Prostate gland (tissue), 2 donors: Measurements from ENCODE around the gene SYNCRIP. TPM values are rescaled to one million over a fixed set of nuclear protein-coding genes. Genes with fewer than 3 reads are reported as not detected.

Source experiments
- DNase-seq: peaks from one replicate; pipeline ENCODE4 v3.0.0-alpha.2; 2019; ENCODE audit warnings: low spot score
- H3K27ac ChIP-seq, 2 donors: fragments of 200-600 bp; sonication (generic); 2 replicates each; pipeline ENCODE4 v1.5.1; 2017 to 2019
- H3K27me3 ChIP-seq: fragments of 200-600 bp; sonication (generic); replicated peaks from 2 replicates; pipeline ENCODE4 v1.5.1; 2019; ENCODE audit not compliant: insufficient read depth
- H3K36me3 ChIP-seq, 2 donors: fragments of 200-600 bp; sonication (generic); 1 replicate in 1 of 2; 2 replicates in 1 of 2; pipeline versions ENCODE4 v1.5.1 to v1.8.1; 2017 to 2019
- H3K4me1 ChIP-seq: fragments of 200-600 bp; sonication (generic); replicated peaks from 2 replicates; pipeline ENCODE4 v1.5.1; 2019
- H3K4me3 ChIP-seq, 2 donors: fragments of 200-600 bp; sonication (generic); 2 replicates each; pipeline ENCODE4 v1.5.1; 2017 to 2019
- H3K9me3 ChIP-seq: fragments of 200-600 bp; sonication (generic); 2 replicates; pipeline ENCODE4 v1.5.1; 2017
- CTCF ChIP-seq, 4 experiments: fragments of 200-600 bp in 2 of 4; fragments of 450-650 bp in 2 of 4; sonication (generic) in 2 of 4; IDR thresholded peaks; 1 replicate in 3 of 4; 2 replicates in 1 of 4; pipeline ENCODE4 v1.5.1; 2016 to 2019; ENCODE audit warnings: antibody characterized with exemption in 4 of 4, mild to moderate bottlenecking in 2 of 4, moderate library complexity in 2 of 4
- POLR2A ChIP-seq: fragments of 450-650 bp; IDR thresholded peaks from one replicate; pipeline ENCODE4 v1.6.1; 2016; ENCODE audit warnings: antibody characterized with exemption, mild to moderate bottlenecking
- POLR2AphosphoS5 ChIP-seq: sonication (generic); formaldehyde crosslinking; IDR thresholded peaks from one replicate; pipeline ENCODE4 v1.6.1; 2017; ENCODE audit warnings: antibody characterized with exemption
- WGBS: methylation state at CpG from one replicate; pipeline ENCODE4 v1.1.5; 2018; 5-methylcytosine and 5-hydroxymethylcytosine counted together
- intact Hi-C: fragments of 100-400 bp; cut with DNase I; formaldehyde crosslinking; loops from one replicate; pipeline ENCODE4 v1.14.2; 2022
- total RNA-seq, 2 donors: library from RNA; depleted of rRNA; stranded (reverse); fragments of >200 nt; gene quantifications; one replicate each; pipeline ENCODE4 v1.1.0, GENCODE V29; 2016

Gene SYNCRIP
- total RNA-seq, 2 donors from 2014 or later: 46.1 to 49.7 TPM

- Histone ChIP-seq H3K27me3 (no peaks in the 10 kb centered on the region), H3K4me3 (peak overlapping the region; percentile 79 to 99), H3K4me1 (peaks cover 6% of the 10 kb centered on the region), H3K9me3 (no peaks in the 10 kb centered on the region), H3K36me3 (no peaks in the 10 kb centered on the region), H3K27ac (peak overlapping the region; percentile 95 to 100)
- DNase-seq: peak; percentile 7
- WGBS: 0% methylated on average over 5 of the region's 5 CpGs
- TF ChIP-seq POLR2A: no peak
- no peak for TF ChIP-seq POLR2AphosphoS5
- no peak for TF ChIP-seq CTCF (IDR thresholded peaks at IDR 0.05)
- intact Hi-C loops: loop anchor here (10.0 kb wide), 1 partner anchor 190 kb away; the partner anchor contains the start of gene NT5E
Measured at GRCh38 chr6:85644279-85644762, 1.6 kb upstream of the SYNCRIP start.

GRCh38 chr6:85643537-85644278 lies 1.0 kb upstream of the SYNCRIP start:
- no peaks in the 10 kb centered on the region for H3K9me3 ChIP-seq
- intact Hi-C loops: loop anchor here (1.0 to 10.0 kb wide), 3 partner anchors 35 to 189 kb away; partner anchors contain the start of genes NT5E and SNX14
- H3K27me3 ChIP-seq: no peaks in the 10 kb centered on the region
- TF ChIP-seq POLR2AphosphoS5 (peak; percentile 66), POLR2A (peak; percentile 59), CTCF (IDR thresholded peaks at IDR 0.05) (no peak)
- peaks cover 6% of the 10 kb centered on the region for H3K4me1 ChIP-seq
- H3K4me3 ChIP-seq: peak overlapping the region; percentile 79 to 99
- no peaks in the 10 kb centered on the region for H3K36me3 ChIP-seq
- WGBS: under 1% methylated on average over 49 of the region's 75 CpGs
- DNase-seq: peak; percentile 83
- H3K27ac ChIP-seq: peak overlapping the region; percentile 95 to 100

GRCh38 chr6:85641897-85642773 lies 551 bp downstream of the SYNCRIP start:
- Histone ChIP-seq H3K36me3 (no peaks in the 10 kb centered on the region), H3K9me3 (no peaks in the 10 kb centered on the region), H3K4me1 (peaks cover 6% of the 10 kb centered on the region), H3K4me3 (peak overlapping the region; percentile 79 to 99), H3K27me3 (no peaks in the 10 kb centered on the region), H3K27ac (peak overlapping the region; percentile 95 to 100)
- DNase-seq: peak; percentile 49
- intact Hi-C loops: loop anchor here (2.0 to 10.0 kb wide), 2 partner anchors 49 to 187 kb away; partner anchors contain the start of genes NT5E and SNX14
- TF ChIP-seq POLR2AphosphoS5: no peak
- peak in 1 of 4 experiments; percentile 14 for TF ChIP-seq CTCF (IDR thresholded peaks at IDR 0.05)
- TF ChIP-seq POLR2A: peak; percentile 7
- WGBS: under 1% methylated on average over 72 of the region's 85 CpGs

GRCh38 chr6:85641522-85641896 lies 1.2 kb downstream of the SYNCRIP start:
- Histone ChIP-seq H3K27ac (peak overlapping the region; percentile 95 to 100), H3K36me3 (no peaks in the 10 kb centered on the region), H3K4me3 (peak overlapping the region; percentile 79 to 99), H3K9me3 (no peaks in the 10 kb centered on the region), H3K27me3 (no peaks in the 10 kb centered on the region), H3K4me1 (peaks cover 6% of the 10 kb centered on the region)
- no peak for TF ChIP-seq POLR2A
- TF ChIP-seq POLR2AphosphoS5: no peak
- TF ChIP-seq CTCF (IDR thresholded peaks at IDR 0.05): no peak
- under 1% methylated on average over 14 of the region's 14 CpGs for WGBS
- no peak for DNase-seq
- intact Hi-C loops: loop anchor here (10.0 kb wide), 1 partner anchor 187 kb away; the partner anchor contains the start of gene NT5E
